Endometrium (tissue), 2 donors: ENCODE data around the gene CLDN12.

Experiments
- FAIRE-seq: peaks from 2 replicates; lab custom pipeline; 2012; peaks lifted over from hg19 to GRCh38; lab: Jason Lieb, UNC
- donor health status: control.
- donor health status: control.

Gene CLDN12

GRCh38 chr7:90403174-90404113, at the start of gene CLDN12:
CLDN12 (plus strand) TSS chr7:90403461; CDS start chr7:90412677, 9,216 bp downstream.
- peak; percentile 90 for FAIRE-seq

DNA sequence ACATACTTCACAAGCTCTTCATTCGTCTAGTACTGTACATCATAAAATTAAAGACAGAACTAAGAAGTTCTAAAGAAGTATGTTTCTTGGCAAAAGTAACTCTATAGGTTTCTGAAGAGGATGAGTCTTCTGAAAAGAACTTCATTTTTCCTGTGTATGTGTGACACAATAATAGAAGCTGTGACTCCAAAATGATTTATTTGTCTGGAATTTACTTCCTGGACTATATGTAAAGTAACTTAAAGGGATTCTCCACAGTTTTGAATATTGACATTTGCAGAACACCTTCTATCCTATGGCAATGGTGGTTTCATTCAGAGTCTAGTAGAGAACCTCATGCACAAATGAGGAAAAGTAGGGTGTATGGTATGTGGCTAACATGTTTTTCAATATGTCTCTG, 19.8 kb upstream of the CLDN12 start:
- FAIRE-seq: no peak

DNA sequence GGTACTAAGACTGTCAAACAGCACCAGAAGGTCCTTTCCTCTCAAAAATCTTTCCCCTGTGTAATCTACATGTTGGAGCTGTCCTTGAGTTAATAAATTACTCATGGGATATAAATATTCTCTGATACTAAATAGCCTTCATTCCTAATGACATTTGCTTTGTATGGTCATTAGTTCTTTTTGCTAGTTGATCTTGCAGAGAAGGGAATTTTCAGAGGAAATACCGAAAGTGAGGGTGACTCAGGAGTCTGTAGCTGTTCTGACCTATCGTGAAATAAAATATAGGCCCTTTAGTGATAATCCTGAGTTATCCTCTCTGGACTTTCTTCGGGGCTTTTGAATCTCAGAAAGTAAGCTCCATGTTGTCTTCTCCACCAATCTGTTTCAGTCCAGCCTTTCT, 19.4 kb upstream of the CLDN12 start:
- no peak for FAIRE-seq

GRCh38 chr7:90384433-90384832, 18.8 kb upstream of the CLDN12 start:
- FAIRE-seq: no peak

GRCh38 chr7:90387470-90388240, 15.6 kb upstream of the CLDN12 start:
- FAIRE-seq: no peak

DNA sequence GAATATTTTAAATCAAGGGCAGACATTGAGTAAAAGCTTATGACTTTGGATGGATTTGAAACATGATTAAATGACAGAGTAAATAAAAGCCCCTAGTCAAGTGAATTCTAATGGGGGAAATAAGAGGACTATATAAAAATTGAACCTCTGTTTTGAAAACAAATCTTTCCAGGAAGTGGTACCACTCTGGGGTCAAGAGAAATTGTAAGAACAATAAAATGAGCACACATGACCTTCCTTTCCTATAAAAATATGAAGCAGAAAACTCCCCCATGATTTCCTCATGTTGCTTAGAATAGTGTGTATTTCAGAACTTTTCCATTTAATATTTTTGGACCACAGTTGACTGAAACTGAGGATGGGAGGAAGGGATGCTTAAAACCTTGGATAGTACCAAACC, 12.3 kb upstream of the CLDN12 start:
- no peak for FAIRE-seq

GRCh38 chr7:90391488-90391887, 11.8 kb upstream of the CLDN12 start:
- no peak for FAIRE-seq

DNA sequence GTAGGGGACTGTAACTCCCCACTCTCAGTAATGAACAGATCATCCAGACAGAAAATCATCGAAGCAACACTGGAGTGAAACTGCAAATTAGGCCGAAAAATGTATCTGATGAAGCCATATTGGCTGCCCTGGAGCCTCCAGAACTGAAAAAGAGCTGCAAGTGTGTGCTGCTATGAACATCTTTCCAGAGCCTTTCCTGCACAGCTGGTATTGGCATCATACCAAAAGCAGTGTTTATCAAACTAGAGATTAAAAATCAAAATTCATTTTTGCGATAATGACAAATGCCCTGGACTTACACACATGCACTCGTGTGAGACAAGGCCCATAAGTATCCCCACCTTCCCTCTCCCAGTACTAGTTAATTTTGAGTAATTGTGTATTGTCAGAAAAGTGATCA, 6.8 kb upstream of the CLDN12 start:
- FAIRE-seq: no peak

- FAIRE-seq: no peak
Observed at GRCh38 chr7:90401989-90402388, 1.3 kb upstream of the CLDN12 start.

DNA sequence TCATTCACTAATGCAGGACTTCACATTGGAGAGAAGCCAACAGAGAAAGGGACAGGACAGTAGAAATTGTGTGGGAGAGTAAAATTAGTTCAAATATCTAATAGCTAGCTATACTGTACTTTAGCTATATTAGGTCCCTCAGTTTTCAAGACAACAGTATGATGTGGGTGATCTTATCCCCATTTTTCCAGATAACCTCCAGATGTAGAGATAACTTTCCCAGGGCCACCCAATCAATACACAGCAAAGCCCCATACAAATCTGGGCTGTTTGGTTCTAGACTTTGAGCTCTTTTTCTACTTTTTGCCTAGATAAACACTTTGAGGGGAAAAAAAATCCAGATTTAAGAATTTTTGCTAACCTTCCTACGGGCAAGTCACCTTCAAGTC, 482 bp upstream of the CLDN12 start:
- no peak for FAIRE-seq

DNA sequence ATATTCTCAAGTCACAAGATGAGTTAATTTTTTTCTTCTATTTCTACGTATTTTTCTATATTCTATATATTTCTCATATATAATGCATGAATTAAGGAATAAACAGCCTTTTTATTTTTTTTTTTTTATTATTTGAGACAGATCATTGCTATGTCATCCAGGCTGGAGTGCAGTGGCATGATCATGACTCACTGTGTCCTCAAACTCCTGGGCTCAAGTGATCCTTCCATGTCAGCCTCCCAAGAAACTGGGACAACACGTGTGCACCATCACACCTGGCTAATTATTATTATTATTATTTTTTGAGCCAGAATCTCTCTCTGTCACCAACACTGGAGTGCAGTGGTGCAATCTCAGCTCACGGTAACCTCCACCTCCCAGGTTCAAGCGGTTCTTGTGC, 1.5 kb downstream of the CLDN12 start:
- FAIRE-seq: no peak

GRCh38 chr7:90407484-90407821, 4.2 kb downstream of the CLDN12 start:
- FAIRE-seq: no peak

- no peak for FAIRE-seq
Observed at GRCh38 chr7:90408142-90408541, 4.9 kb downstream of the CLDN12 start.

DNA sequence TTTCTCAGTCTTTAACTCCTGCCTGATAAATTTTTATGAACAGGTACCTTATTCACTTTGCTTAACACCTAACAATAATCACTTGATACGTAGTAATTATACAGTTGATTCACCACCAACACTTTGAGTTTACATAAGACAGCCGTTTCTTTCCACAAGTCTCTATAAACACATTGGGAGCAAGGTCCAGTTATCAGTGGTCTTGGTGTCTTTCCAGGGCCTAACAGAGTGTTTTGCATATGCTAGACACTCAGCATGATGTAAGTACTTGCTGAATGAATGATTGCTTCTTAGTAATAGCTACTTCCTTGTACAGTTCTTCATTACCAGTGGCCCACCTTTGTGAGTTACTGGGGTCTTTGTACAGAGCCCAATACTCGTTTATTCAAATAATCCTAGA, 6.4 kb downstream of the CLDN12 start:
- no peak for FAIRE-seq

GRCh38 chr7:90411510-90411909, 8.2 kb downstream of the CLDN12 start:
- FAIRE-seq: no peak

DNA sequence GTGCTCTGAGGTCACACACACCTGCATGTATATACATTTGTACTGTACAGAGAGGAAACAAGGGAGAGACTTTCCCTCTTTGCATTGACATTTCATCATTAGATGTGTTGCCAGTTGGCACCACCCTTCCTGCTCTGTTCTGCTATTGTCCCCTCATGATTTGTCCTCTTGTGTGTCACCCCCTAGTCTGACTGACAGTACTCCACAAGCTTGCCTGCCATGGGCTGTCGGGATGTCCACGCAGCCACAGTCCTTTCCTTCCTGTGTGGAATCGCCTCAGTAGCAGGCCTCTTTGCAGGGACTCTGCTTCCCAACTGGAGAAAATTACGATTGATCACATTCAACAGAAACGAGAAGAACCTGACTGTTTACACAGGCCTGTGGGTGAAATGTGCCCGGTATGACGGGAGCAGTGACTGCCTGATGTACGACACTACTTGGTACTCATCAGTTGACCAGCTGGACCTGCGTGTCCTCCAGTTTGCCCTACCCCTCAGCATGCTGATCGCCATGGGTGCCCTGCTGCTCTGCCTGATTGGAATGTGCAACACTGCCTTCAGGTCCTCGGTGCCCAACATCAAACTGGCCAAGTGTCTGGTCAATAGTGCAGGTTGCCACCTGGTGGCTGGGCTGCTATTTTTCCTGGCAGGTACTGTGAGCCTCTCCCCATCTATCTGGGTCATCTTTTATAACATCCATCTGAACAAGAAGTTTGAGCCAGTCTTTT, 9.4 kb downstream of the CLDN12 start:
- no peak for FAIRE-seq

DNA sequence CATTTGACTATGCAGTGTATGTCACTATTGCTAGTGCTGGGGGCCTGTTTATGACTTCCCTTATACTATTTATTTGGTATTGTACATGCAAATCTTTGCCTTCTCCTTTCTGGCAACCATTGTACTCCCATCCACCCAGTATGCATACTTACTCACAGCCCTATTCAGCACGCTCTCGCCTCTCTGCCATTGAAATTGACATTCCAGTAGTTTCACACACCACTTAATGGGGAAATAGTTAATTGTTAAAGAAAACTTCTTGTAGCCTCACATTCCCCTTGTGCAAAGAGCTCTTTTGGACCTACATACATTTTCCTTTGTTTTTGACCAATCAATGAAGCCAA, 9.9 kb downstream of the CLDN12 start:
- no peak for FAIRE-seq

- no peak for FAIRE-seq
Observed at GRCh38 chr7:90421651-90422050, 18.4 kb downstream of the CLDN12 start.

DNA sequence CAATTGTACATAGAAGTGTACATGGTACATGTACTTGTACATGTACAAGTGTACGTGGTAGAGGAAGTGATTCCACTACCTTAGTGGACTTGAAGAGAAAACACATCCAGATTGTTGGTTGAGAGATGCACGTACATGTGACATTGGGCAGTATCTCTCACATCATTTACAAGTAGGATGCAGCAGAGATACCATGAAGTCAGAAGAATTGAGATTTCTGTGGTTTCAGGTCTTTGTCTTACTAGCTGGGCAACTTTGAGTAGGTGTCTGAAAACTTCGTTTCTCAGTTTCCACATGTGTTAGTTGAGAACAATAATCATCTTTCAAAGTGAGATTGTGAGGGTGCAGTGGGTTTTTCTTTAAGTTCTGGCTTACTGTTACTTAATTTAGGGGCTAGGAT, 21.5 kb downstream of the CLDN12 start:
- no peak for FAIRE-seq

- no peak for FAIRE-seq
Observed at GRCh38 chr7:90425376-90425775, 22.1 kb downstream of the CLDN12 start.

DNA sequence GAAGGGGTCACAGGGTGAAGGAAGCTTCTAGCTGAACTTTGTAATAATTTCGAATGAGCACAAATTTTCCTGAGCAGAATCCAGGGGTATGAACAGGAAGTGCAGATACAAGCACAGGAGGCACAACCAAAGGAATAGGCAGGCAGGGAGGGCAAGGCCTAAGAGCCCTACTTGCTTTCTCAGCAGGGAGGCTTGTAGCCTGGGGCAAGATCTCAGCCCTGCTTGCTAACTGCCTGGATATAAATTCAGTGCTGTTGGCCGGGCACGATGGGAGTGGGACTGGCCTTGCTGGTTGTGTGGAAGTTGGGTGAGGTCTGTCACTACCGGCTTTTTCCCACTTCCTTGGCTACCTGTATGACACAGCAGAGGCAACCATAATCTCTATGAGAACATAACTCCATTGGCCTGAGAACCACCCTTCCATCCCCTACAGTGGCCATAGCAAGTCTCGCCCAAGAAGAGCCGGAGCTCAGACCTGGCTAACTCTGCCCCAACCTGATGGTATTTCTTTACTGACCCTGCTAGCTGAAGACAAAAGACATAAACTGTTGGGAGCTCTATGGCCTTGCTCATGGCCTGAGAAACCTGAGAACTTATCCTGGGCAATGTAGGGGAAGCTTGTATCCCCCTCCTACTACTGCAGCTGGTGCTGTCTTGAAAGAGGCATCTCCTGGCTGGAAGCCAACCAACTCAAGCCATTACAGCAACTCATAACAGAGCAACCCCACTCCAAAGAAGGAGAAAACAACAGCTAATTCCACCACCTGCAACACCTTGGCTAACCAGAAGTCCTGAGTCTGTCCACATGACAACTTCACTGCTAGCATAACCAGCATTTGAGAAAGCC, 27.6 kb downstream of the CLDN12 start:
- FAIRE-seq: no peak

- FAIRE-seq: no peak
Observed at GRCh38 chr7:90432752-90433151, 29.5 kb downstream of the CLDN12 start.
